Aorta (tissue), 5 donors: ENCODE measurements around the gene PLA2G1B. TPM values are rescaled to one million over a fixed set of nuclear protein-coding genes. Genes with fewer than 3 reads are reported as not detected.

Experiments used
- ATAC-seq: fragments of 200-7000 bp; cut with Tn5 transposase; one replicate; pipeline ENCODE4 v1.9.1; 2022; ENCODE audit warnings: moderate library complexity; ENCODE audit not compliant: low FRiP score
- DNase-seq, 2 donors: peaks; one replicate each; pipeline ENCODE4 v3.0.0-alpha.2; 2020
- H3K27ac ChIP-seq, 2 donors: one replicate each; pipeline ENCODE4 v1.5.1; 2013; ENCODE audit warnings: low read length in 2 of 2, mild to moderate bottlenecking in 2 of 2, moderate library complexity in 2 of 2, control low read depth in 1 of 2, inconsistent platforms in 1 of 2, low read depth in 1 of 2
- H3K27me3 ChIP-seq, 2 donors: one replicate each; pipeline ENCODE4 v1.6.1; 2013; ENCODE audit warnings: control low read depth in 1 of 2, low read length in 1 of 2, mild to moderate bottlenecking in 1 of 2, moderate library complexity in 1 of 2; ENCODE audit not compliant: insufficient read depth in 2 of 2, control insufficient read depth in 1 of 2
- H3K36me3 ChIP-seq, 2 donors: one replicate each; pipeline ENCODE4 v1.6.1; 2013; ENCODE audit warnings: control low read depth in 1 of 2, low read length in 1 of 2, mild to moderate bottlenecking in 1 of 2; ENCODE audit not compliant: insufficient read depth in 2 of 2, control insufficient read depth in 1 of 2
- H3K4me1 ChIP-seq, 2 donors: one replicate each; pipeline ENCODE4 v1.6.1; 2013; ENCODE audit warnings: low read length in 2 of 2, control low read depth in 1 of 2, mild to moderate bottlenecking in 1 of 2, moderate library complexity in 1 of 2; ENCODE audit not compliant: insufficient read depth in 2 of 2, control insufficient read depth in 1 of 2
- H3K4me3 ChIP-seq, 2 donors: one replicate each; pipeline ENCODE4 v1.5.1; 2013; ENCODE audit warnings: low read length in 2 of 2, control low read depth in 1 of 2, mild to moderate bottlenecking in 1 of 2
- H3K9me3 ChIP-seq: one replicate; pipeline ENCODE4 v1.6.1; 2013; ENCODE audit warnings: mild to moderate bottlenecking, low read length; ENCODE audit not compliant: control insufficient read depth
- WGBS, 2 donors: extraction: QIAGEN DNeasy Blood & Tissue Kit; methylation state at CpG; one replicate each; pipeline ENCODE4 v1.1.7; 2013; 5-methylcytosine and 5-hydroxymethylcytosine counted together
- intact Hi-C, 2 donors: fragments of 100-400 bp; cut with DNase I; formaldehyde crosslinking; loops; one replicate each; pipeline versions ENCODE4 v1.14.2 to v1.15.0; 2022
- polyA plus RNA-seq, 2 donors: library from polyadenylated mRNA; stranded (reverse); fragments of 200-250 nt; gene quantifications; one replicate each; pipeline ENCODE4 v1.2.3, GENCODE V29; 2013
- total RNA-seq, 2 donors: library from RNA; stranded (reverse); fragmentation: NEBNext Ultra II Directional; extraction: Animal tissue kit (Norgen Biotek cat#: 25700); gene quantifications; one replicate each; pipeline ENCODE4 v1.2.1, GENCODE V29; 2021
- donor health status: healthy with polysubstance abuse.
- donor health status: Bipolar disorder and iron deficiency.
- donor health status: DM: no; HTN: no; CAD: no.
- donor health status: DM: no; HTN: no; CAD: no.
- donor health status: DM: yes; HTN: yes; CAD: no.

The PLA2G1B gene
- total and polyA plus RNA-seq, 4 donors, result 0.91 to 3.9 (median 1.6) TPM

DNA sequence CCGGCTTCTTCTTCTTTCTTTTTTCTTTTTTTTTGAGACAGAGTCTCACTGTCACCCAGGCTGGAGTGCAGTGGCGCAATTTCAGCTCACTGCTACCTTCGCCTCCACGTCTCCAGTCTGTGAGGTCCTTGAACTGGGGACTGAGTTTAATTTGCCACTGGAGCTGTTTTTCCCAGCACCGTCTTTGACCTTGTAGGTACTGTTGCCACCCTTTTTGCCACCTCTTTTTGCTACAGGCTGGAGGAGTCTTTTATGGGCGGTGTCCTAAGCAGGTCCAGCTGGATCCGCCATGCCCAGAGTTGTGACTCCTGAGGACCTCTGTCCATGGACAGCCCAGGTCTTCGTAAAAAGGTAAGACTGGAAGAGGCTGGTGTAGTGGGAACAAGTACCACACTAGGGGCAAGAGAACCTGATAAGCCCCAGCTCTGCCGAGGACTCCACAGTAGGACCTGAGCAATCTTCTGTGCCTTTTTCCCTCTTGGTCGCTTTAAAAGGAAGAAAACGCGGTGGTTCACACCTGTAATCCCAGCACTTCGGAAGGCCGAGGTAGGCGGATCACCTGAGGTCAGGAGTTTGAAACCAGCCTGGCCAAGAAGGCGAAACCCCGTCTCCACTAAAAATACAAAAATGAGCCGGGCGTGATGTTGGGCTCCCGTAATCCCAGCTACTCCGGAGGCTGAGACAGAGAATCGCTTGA, 36.8 kb downstream of the PLA2G1B start:
- DNase-seq, result no peak
- H3K4me3 ChIP-seq, result peak overlapping the region in 1 of 2 donors; percentile 20
- no peaks in the 10 kb centered on the region for H3K36me3 ChIP-seq
- intact Hi-C loops, result no loop called here
- ATAC-seq, result no peak
- H3K9me3 ChIP-seq, result no peaks in the 10 kb centered on the region
- peaks cover 0 to 2% of the 10 kb centered on the region in 2 donors for H3K27me3 ChIP-seq
- H3K4me1 ChIP-seq, result no peaks in the 10 kb centered on the region
- H3K27ac ChIP-seq, result peak overlapping the region; percentile 81 to 86
- WGBS, 2 donors, result 20 to 21% methylated on average over 22 of the region's 22 CpGs

DNA sequence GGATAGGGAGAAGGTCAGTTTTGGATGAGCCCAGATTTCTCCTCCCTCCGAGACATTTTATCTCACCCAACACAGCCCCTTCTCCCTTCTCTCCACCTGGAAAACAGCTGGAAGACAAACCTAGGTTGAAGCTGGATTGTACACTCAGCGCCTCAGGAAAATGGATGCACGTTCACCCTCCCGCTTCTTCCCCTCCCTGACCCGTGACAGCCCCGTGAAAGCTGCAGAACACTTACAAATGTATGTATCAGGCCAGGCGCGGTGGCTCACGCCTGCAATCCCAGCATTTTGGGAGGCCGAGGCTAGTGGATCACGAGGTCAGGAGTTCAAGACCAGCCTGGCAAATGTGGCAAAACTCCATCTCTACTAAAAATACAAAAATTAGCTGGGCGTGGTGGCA, 40.1 kb downstream of the PLA2G1B start:
- 83 to 84% methylated on average over 12 of the region's 12 CpGs for WGBS, 2 donors
- Histone ChIP-seq H3K36me3 (no peaks in the 10 kb centered on the region), H3K4me3 (no peak overlapping the region), H3K27me3 (peaks cover 0 to under 1% of the 10 kb centered on the region in 2 donors), H3K4me1 (no peaks in the 10 kb centered on the region), H3K9me3 (no peaks in the 10 kb centered on the region), H3K27ac (no peak overlapping the region)
- intact Hi-C loops, result no loop called here
- DNase-seq (no peak), ATAC-seq (no peak)

DNA sequence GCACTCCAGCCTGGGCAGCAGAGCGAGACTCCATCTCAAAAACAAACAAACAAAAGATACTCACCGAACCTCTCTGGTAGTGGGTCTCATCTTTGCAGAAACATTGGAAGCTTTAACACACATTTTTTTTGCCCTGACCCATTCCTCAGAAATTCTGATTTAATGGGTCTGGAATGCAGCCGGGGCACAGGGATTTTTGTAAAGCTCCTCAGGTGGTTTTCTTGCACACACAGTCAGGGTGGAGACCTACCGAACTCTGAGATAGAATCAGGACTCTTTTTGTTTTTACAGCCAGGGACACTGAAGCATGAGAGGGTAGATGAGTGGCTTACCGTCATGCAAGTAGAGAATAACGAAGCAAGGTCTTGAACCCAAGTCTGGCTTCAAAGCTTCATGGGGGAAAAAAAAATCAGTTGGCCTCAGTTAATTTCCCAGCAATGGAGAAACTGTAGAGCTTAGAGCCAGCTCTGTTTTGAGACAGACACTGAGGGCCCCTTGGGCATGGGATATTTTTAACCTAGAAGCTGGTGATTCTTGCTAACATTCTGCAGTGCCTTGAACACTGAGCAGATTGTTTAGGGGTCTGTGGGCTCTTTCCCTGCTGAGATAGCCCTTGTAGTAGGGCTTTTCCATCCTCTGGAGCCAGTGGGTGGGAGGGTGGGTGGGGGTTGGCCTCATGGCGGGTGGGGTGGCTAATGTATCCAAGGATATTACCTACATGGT, 40.6 kb downstream of the PLA2G1B start:
- ATAC-seq, result no peak
- H3K27ac ChIP-seq, result no peak overlapping the region
- no peaks in the 10 kb centered on the region for H3K4me1 ChIP-seq
- H3K9me3 ChIP-seq, result no peaks in the 10 kb centered on the region
- no peak for DNase-seq
- 30 to 32% methylated on average over 7 of the region's 7 CpGs for WGBS, 2 donors
- no peaks in the 10 kb centered on the region for H3K27me3 ChIP-seq
- H3K4me3 ChIP-seq, result no peak overlapping the region
- no peaks in the 10 kb centered on the region for H3K36me3 ChIP-seq
- intact Hi-C loops, result no loop called here

DNA sequence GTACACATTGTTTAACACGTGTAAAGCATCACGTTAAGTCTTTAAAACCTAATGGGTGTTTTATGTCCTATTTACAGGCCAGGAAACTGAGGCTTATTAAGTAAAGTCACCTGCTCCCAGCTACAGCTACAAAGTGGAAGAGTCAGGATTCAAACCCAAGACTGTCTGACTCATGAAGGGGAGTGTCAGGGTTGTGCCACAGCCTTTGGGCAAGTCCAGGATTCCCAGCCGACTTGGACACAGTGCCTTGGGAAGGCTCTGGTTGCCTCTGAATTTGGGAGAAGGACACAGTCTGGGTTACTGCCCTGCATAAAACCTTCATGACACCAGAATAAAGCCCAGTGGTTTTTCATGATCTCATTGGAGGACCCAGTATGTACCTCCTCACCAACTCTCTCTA, 43.2 kb downstream of the PLA2G1B start:
- DNase-seq (no peak), ATAC-seq (no peak)
- Histone ChIP-seq H3K4me3 (no peak overlapping the region), H3K9me3 (no peaks in the 10 kb centered on the region), H3K27ac (no peak overlapping the region), H3K27me3 (no peaks in the 10 kb centered on the region), H3K4me1 (no peaks in the 10 kb centered on the region), H3K36me3 (no peaks in the 10 kb centered on the region)
- intact Hi-C loops, result no loop called here
- 82 to 84% methylated on average over 3 of the region's 3 CpGs for WGBS, 2 donors

DNA sequence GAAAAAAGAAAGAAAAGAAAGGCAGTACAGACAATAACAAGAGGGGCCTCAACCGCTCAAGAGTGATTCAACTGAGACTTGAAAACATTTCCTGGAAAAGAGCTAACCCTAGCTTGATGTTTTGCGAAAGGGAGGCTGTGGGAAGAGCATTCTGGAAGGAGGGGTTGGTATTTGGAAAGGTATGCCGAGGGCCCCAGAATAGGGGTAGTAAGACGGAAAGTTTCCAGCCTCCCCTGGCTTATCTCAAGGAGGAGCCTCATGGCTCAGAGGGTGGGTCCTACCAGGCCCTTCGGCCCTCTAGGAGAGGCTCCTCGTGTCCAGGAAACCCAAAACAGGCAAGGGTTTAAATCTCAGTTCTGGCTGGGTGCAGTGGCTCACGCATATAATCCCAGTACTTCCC, 44.3 kb downstream of the PLA2G1B start:
- no peaks in the 10 kb centered on the region for H3K4me1 ChIP-seq
- H3K9me3 ChIP-seq, result no peaks in the 10 kb centered on the region
- intact Hi-C loops, result no loop called here
- H3K4me3 ChIP-seq, result no peak overlapping the region
- H3K27ac ChIP-seq, result no peak overlapping the region
- 57 to 67% methylated on average over 7 of the region's 7 CpGs for WGBS, 2 donors
- DNase-seq, result no peak
- no peak for ATAC-seq
- no peaks in the 10 kb centered on the region for H3K36me3 ChIP-seq
- H3K27me3 ChIP-seq, result no peaks in the 10 kb centered on the region

DNA sequence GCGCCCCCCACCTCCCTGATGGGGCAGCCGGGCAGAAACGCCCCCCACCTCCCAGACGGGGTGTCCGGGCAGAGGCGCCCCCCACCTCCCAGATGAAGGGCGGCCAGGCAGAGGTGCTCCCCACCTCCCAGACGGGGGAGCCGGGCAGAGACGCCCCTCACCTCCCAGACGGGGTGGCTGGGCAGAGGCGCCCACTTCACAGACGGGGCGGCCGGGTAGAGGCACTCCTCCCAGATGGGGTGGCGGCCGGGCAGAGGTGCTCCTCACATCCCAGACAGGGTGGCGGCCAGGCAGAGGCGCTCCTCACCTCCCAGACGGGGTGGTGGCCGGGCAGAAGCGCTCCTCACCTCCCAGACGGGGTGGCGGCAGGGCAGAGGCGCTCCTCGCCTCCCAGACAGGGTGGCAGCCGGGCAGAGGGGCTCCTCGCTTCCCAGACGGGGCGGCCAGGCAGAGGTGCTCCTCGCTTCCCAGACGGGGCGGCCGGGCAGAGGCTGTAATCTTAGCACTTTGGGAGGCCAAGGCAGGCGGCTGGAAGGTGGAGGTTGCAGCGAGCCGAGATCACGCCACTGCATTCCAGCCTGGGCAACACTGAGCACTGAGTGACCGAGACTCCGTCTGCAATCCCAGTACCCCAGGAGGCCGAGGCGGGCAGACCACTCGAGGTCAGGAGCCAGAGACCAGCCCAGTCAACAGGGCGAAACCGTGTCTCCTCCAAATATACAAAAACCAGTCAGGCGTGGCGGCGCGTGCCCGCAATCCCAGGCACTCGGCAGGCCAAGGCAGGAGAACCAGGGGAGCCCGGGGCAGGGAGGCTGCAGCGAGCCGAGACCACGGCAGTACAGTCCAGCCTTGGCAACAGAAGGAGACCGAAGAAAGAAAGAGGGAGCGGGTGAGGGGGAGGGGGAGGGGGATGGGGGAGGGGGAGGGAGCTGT, 49.2 kb downstream of the PLA2G1B start:
- Histone ChIP-seq H3K4me3 (no peak overlapping the region), H3K27ac (no peak overlapping the region), H3K27me3 (no peaks in the 10 kb centered on the region), H3K9me3 (no peaks in the 10 kb centered on the region), H3K36me3 (no peaks in the 10 kb centered on the region), H3K4me1 (no peaks in the 10 kb centered on the region)
- intact Hi-C loops, result no loop called here
- DNase-seq (no peak), ATAC-seq (no peak)
- 95 to 97% methylated on average over 42 to 57 of the region's 57 CpGs for WGBS, 2 donors

DNA sequence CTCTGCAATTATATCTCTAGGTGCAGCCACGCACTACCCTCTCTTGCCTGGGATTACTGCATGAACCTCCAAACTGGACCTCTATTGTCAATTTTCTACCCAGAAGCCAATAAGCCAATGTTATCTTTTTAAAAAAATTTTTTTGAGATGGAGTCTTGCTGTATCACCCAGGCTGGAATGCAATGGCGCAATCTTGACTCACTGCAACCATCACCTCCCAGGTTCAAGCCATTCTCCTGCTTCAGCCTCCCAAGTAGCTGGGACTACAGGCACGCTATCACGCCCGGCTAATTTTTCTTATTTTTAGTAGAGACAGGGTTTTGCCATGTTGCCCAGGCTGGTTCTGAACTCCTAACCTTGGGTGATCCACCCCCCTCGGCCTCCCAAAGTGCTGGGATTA, 50.8 kb downstream of the PLA2G1B start:
- Histone ChIP-seq H3K27me3 (no peaks in the 10 kb centered on the region), H3K36me3 (no peaks in the 10 kb centered on the region), H3K9me3 (no peaks in the 10 kb centered on the region), H3K4me3 (no peak overlapping the region), H3K27ac (no peak overlapping the region), H3K4me1 (no peaks in the 10 kb centered on the region)
- DNase-seq (no peak), ATAC-seq (no peak)
- intact Hi-C loops, result no loop called here
- WGBS, 2 donors, result 94 to 95% methylated on average over 6 of the region's 6 CpGs
